GM23338 (cell line): ENCODE results near the gene NCK2. TPM values are rescaled to one million over a fixed set of nuclear protein-coding genes. Genes with fewer than 3 reads are reported as not detected.

Experiments used
- ATAC-seq: fragments of 200-7000 bp; cut with Tn5 transposase; 3 replicates; pipeline ENCODE4 v1.9.1; 2020
- DNase-seq: peaks from one replicate; pipeline ENCODE4 v3.0.0-alpha.2; 2015; ENCODE audit warnings: low spot score
- H2AFZ ChIP-seq: fragments of 200-600 bp; sonication (generic); 2 replicates; pipeline ENCODE4 v1.8.0; 2016; ENCODE audit warnings: antibody characterized with exemption, mild to moderate bottlenecking, moderate library complexity
- H3F3A ChIP-seq: fragments of 200-600 bp; sonication (generic); replicated peaks from 2 replicates; pipeline ENCODE4 v1.8.0; 2017; ENCODE audit warnings: antibody characterized with exemption, mixed run types, low read depth
- H3K27ac ChIP-seq: fragments of 200-600 bp; sonication (generic); 2 replicates; pipeline ENCODE4 v1.6.1; 2016; ENCODE audit warnings: low read depth
- H3K27me3 ChIP-seq: fragments of 200-600 bp; sonication (generic); 2 replicates; pipeline ENCODE4 v1.8.0; 2016; ENCODE audit warnings: mild to moderate bottlenecking, mixed run types, moderate library complexity; ENCODE audit not compliant: insufficient read depth
- H3K36me3 ChIP-seq: fragments of 200-600 bp; sonication (generic); 2 replicates; pipeline ENCODE4 v1.8.0; 2016; ENCODE audit warnings: mild to moderate bottlenecking; ENCODE audit not compliant: insufficient read depth
- H3K4me1 ChIP-seq: fragments of 200-600 bp; sonication (generic); 2 replicates; pipeline ENCODE4 v1.8.0; 2016; ENCODE audit warnings: mild to moderate bottlenecking, moderate library complexity; ENCODE audit not compliant: insufficient read depth
- H3K4me2 ChIP-seq: fragments of 200-600 bp; sonication (generic); 2 replicates; pipeline ENCODE4 v1.7.1; 2017; ENCODE audit warnings: mixed run types
- H3K4me3 ChIP-seq: fragments of 200-600 bp; sonication (generic); 2 replicates; pipeline ENCODE4 v1.6.1; 2016; ENCODE audit warnings: mixed run types
- H3K79me2 ChIP-seq: fragments of 200-600 bp; sonication (generic); replicated peaks from 2 replicates; pipeline ENCODE4 v1.8.0; 2017; ENCODE audit warnings: mild to moderate bottlenecking; ENCODE audit not compliant: insufficient read depth
- H3K9me2 ChIP-seq: fragments of 200-600 bp; sonication (generic); 2 replicates; pipeline ENCODE4 v1.8.0; 2017; ENCODE audit not compliant: insufficient read depth
- H4K20me1 ChIP-seq: fragments of 200-600 bp; sonication (generic); replicated peaks from 2 replicates; pipeline ENCODE4 v1.8.0; 2017; ENCODE audit warnings: mild to moderate bottlenecking; ENCODE audit not compliant: insufficient read depth
- H3K27ac Mint-ChIP-seq: 2 replicates; pipeline ENCODE4 v1.8.0; 2020; ENCODE audit warnings: inconsistent platforms, mild to moderate bottlenecking, moderate library complexity, mixed read lengths
- H3K27me3 Mint-ChIP-seq: 3 replicates; pipeline ENCODE4 v1.8.0; 2022; ENCODE audit warnings: low read depth, mild to moderate bottlenecking, moderate library complexity, mixed read lengths, inconsistent platforms; ENCODE audit not compliant: insufficient read depth, poor library complexity
- H3K36me3 Mint-ChIP-seq: 3 replicates; pipeline ENCODE4 v1.8.0; 2021; ENCODE audit warnings: low read depth, mild to moderate bottlenecking, inconsistent platforms, moderate library complexity, mixed read lengths
- H3K4me1 Mint-ChIP-seq: 3 replicates; pipeline ENCODE4 v1.8.0; 2020; ENCODE audit warnings: mild to moderate bottlenecking, inconsistent platforms, mixed read lengths
- H3K4me3 Mint-ChIP-seq: 3 replicates; pipeline ENCODE4 v1.8.0; 2021; ENCODE audit warnings: moderate library complexity, mild to moderate bottlenecking, inconsistent platforms, mixed read lengths
- H3K9me3 Mint-ChIP-seq: 3 replicates; pipeline ENCODE4 v1.8.0; 2020; ENCODE audit warnings: moderate library complexity, mild to moderate bottlenecking, inconsistent platforms, mixed read lengths
- CREB1 ChIP-seq: fragments of 250-450 bp; sonication (Bioruptor Pico); IDR thresholded peaks from 2 replicates; pipeline ENCODE4 v1.5.0; 2020; ENCODE audit warnings: low read depth, mild to moderate bottlenecking, moderate library complexity
- ETS1 ChIP-seq: IDR thresholded peaks from 2 replicates; pipeline ENCODE4 v1.6.1; 2016; ENCODE audit warnings: antibody characterized with exemption
- EZH2 ChIP-seq: fragments of 200-600 bp; sonication (generic); IDR thresholded peaks from one replicate; pipeline ENCODE4 v1.8.0; 2017; ENCODE audit warnings: antibody characterized with exemption, mild to moderate bottlenecking, low read depth; ENCODE audit not compliant: unreplicated experiment
- EZH2phosphoT487 ChIP-seq: fragments of 200-600 bp; sonication (generic); IDR thresholded peaks from one replicate; pipeline ENCODE4 v1.8.1; 2018; ENCODE audit warnings: antibody characterized with exemption; ENCODE audit not compliant: unreplicated experiment
- JUNB ChIP-seq: IDR thresholded peaks from one replicate; pipeline ENCODE4 v1.6.1; 2016; ENCODE audit warnings: antibody characterized with exemption; ENCODE audit not compliant: unreplicated experiment
- NANOG ChIP-seq: IDR thresholded peaks from 2 replicates; pipeline ENCODE4 v1.6.1; 2016; ENCODE audit warnings: antibody characterized with exemption, borderline replicate concordance
- POLR2AphosphoS5 ChIP-seq: IDR thresholded peaks from 2 replicates; pipeline ENCODE4 v1.6.1; 2016; ENCODE audit warnings: antibody characterized with exemption, low read depth
- STAT1 ChIP-seq: IDR thresholded peaks from one replicate; pipeline ENCODE4 v1.6.1; 2016; ENCODE audit warnings: antibody characterized with exemption; ENCODE audit not compliant: unreplicated experiment
- ZNF114 ChIP-seq: fragments of 250-450 bp; sonication (Bioruptor Pico); IDR thresholded peaks from 2 replicates; pipeline ENCODE4 v1.5.0; 2020; ENCODE audit warnings: mild to moderate bottlenecking, moderate library complexity
- ZNF331 ChIP-seq: fragments of 250-450 bp; sonication (Bioruptor Pico); IDR thresholded peaks from 2 replicates; pipeline ENCODE4 v1.5.0; 2020; ENCODE audit warnings: low read depth, mild to moderate bottlenecking, moderate library complexity
- polyA plus RNA-seq: library from polyadenylated mRNA; unstranded; fragments of >200 nt; fragmentation: Nextera tagmentation; extraction: Ambion mirVana; gene quantifications from 2 replicates; pipeline ENCODE4 v1.2.1, GENCODE V29; 2016
- total RNA-seq: library from RNA; depleted of rRNA; stranded (reverse); fragments of >200 nt; shearing (Covaris generic); gene quantifications from 2 replicates; pipeline ENCODE4 v1.2.3, GENCODE V29; 2014
- TF ChIP-seq, protein P1 (sequence below): IDR thresholded peaks from one replicate; pipeline ENCODE4 v1.6.1; 2018; ENCODE audit warnings: antibody characterized with exemption; ENCODE audit not compliant: unreplicated experiment
- TF ChIP-seq, protein P2 (sequence below), 2 experiments: fragments of 200-600 bp in 1 of 2; sonication (generic) in 1 of 2; conservative IDR thresholded peaks; 2 replicates each; pipeline versions ENCODE4 v1.5.1 to v1.6.1; 2016 to 2017; ENCODE audit warnings: antibody characterized with exemption in 2 of 2, low read depth in 2 of 2, mild to moderate bottlenecking in 2 of 2, moderate library complexity in 1 of 2
- TF ChIP-seq, protein P3 (sequence below): fragments of 250-450 bp; sonication (Bioruptor Pico); IDR thresholded peaks from 2 replicates; pipeline ENCODE4 v1.5.0; 2020; ENCODE audit warnings: mild to moderate bottlenecking, moderate library complexity

Gene NCK2
- total and polyA plus RNA-seq, 2 experiments from 2014 or later = 26.9 to 59.9 TPM

- Histone ChIP-seq H4K20me1 (peaks cover 50% of the 10 kb centered on the region), H3K4me3 (no peak overlapping the region), H3K36me3 (no peaks in the 10 kb centered on the region), H3K4me1 (peaks cover 49% of the 10 kb centered on the region), H3K4me2 (no peak overlapping the region), H2AFZ (no peak overlapping the region), H3F3A (peaks cover 5% of the 10 kb centered on the region; the same call in 1 of the 2 replicates), H3K27ac (no peak overlapping the region), H3K9me2 (peaks cover 7% of the 10 kb centered on the region; the same call in 1 of the 2 replicates), H3K27me3 (no peaks in the 10 kb centered on the region), H3K79me2 (peaks cover 100% of the 10 kb centered on the region)
- peaks cover 3% of the 10 kb centered on the region for H3K27me3 Mint-ChIP-seq
- H3K4me3 Mint-ChIP-seq = no peak overlapping the region
- peaks cover 55% of the 10 kb centered on the region for H3K4me1 Mint-ChIP-seq
- ATAC-seq (no peak), DNase-seq (no peak)
- no peak overlapping the region for H3K27ac Mint-ChIP-seq
- H3K36me3 Mint-ChIP-seq = peaks cover 19% of the 10 kb centered on the region
- peaks cover 3% of the 10 kb centered on the region; the same call in 1 of the 3 replicates for H3K9me3 Mint-ChIP-seq
- TF ChIP-seq ZNF114 (CRISPR knock-in tag) = no peak
- no peak for TF ChIP-seq EZH2
- TF ChIP-seq POLR2AphosphoS5 = no peak
- TF ChIP-seq, protein P1, sequence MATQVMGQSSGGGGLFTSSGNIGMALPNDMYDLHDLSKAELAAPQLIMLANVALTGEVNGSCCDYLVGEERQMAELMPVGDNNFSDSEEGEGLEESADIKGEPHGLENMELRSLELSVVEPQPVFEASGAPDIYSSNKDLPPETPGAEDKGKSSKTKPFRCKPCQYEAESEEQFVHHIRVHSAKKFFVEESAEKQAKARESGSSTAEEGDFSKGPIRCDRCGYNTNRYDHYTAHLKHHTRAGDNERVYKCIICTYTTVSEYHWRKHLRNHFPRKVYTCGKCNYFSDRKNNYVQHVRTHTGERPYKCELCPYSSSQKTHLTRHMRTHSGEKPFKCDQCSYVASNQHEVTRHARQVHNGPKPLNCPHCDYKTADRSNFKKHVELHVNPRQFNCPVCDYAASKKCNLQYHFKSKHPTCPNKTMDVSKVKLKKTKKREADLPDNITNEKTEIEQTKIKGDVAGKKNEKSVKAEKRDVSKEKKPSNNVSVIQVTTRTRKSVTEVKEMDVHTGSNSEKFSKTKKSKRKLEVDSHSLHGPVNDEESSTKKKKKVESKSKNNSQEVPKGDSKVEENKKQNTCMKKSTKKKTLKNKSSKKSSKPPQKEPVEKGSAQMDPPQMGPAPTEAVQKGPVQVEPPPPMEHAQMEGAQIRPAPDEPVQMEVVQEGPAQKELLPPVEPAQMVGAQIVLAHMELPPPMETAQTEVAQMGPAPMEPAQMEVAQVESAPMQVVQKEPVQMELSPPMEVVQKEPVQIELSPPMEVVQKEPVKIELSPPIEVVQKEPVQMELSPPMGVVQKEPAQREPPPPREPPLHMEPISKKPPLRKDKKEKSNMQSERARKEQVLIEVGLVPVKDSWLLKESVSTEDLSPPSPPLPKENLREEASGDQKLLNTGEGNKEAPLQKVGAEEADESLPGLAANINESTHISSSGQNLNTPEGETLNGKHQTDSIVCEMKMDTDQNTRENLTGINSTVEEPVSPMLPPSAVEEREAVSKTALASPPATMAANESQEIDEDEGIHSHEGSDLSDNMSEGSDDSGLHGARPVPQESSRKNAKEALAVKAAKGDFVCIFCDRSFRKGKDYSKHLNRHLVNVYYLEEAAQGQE = no peak
- no peak for TF ChIP-seq EZH2phosphoT487
- TF ChIP-seq ZNF331 (CRISPR knock-in tag) = no peak
- no peak for TF ChIP-seq CREB1
- TF ChIP-seq JUNB = no peak
- TF ChIP-seq ETS1 = no peak
- no peak for TF ChIP-seq STAT1
- no peak for TF ChIP-seq NANOG
- TF ChIP-seq, protein P2, sequence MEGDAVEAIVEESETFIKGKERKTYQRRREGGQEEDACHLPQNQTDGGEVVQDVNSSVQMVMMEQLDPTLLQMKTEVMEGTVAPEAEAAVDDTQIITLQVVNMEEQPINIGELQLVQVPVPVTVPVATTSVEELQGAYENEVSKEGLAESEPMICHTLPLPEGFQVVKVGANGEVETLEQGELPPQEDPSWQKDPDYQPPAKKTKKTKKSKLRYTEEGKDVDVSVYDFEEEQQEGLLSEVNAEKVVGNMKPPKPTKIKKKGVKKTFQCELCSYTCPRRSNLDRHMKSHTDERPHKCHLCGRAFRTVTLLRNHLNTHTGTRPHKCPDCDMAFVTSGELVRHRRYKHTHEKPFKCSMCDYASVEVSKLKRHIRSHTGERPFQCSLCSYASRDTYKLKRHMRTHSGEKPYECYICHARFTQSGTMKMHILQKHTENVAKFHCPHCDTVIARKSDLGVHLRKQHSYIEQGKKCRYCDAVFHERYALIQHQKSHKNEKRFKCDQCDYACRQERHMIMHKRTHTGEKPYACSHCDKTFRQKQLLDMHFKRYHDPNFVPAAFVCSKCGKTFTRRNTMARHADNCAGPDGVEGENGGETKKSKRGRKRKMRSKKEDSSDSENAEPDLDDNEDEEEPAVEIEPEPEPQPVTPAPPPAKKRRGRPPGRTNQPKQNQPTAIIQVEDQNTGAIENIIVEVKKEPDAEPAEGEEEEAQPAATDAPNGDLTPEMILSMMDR (conservative IDR thresholded peaks at IDR 0.05; ENCODE audit: low read depth in 2 of 2) = no peak
- TF ChIP-seq, protein P3, sequence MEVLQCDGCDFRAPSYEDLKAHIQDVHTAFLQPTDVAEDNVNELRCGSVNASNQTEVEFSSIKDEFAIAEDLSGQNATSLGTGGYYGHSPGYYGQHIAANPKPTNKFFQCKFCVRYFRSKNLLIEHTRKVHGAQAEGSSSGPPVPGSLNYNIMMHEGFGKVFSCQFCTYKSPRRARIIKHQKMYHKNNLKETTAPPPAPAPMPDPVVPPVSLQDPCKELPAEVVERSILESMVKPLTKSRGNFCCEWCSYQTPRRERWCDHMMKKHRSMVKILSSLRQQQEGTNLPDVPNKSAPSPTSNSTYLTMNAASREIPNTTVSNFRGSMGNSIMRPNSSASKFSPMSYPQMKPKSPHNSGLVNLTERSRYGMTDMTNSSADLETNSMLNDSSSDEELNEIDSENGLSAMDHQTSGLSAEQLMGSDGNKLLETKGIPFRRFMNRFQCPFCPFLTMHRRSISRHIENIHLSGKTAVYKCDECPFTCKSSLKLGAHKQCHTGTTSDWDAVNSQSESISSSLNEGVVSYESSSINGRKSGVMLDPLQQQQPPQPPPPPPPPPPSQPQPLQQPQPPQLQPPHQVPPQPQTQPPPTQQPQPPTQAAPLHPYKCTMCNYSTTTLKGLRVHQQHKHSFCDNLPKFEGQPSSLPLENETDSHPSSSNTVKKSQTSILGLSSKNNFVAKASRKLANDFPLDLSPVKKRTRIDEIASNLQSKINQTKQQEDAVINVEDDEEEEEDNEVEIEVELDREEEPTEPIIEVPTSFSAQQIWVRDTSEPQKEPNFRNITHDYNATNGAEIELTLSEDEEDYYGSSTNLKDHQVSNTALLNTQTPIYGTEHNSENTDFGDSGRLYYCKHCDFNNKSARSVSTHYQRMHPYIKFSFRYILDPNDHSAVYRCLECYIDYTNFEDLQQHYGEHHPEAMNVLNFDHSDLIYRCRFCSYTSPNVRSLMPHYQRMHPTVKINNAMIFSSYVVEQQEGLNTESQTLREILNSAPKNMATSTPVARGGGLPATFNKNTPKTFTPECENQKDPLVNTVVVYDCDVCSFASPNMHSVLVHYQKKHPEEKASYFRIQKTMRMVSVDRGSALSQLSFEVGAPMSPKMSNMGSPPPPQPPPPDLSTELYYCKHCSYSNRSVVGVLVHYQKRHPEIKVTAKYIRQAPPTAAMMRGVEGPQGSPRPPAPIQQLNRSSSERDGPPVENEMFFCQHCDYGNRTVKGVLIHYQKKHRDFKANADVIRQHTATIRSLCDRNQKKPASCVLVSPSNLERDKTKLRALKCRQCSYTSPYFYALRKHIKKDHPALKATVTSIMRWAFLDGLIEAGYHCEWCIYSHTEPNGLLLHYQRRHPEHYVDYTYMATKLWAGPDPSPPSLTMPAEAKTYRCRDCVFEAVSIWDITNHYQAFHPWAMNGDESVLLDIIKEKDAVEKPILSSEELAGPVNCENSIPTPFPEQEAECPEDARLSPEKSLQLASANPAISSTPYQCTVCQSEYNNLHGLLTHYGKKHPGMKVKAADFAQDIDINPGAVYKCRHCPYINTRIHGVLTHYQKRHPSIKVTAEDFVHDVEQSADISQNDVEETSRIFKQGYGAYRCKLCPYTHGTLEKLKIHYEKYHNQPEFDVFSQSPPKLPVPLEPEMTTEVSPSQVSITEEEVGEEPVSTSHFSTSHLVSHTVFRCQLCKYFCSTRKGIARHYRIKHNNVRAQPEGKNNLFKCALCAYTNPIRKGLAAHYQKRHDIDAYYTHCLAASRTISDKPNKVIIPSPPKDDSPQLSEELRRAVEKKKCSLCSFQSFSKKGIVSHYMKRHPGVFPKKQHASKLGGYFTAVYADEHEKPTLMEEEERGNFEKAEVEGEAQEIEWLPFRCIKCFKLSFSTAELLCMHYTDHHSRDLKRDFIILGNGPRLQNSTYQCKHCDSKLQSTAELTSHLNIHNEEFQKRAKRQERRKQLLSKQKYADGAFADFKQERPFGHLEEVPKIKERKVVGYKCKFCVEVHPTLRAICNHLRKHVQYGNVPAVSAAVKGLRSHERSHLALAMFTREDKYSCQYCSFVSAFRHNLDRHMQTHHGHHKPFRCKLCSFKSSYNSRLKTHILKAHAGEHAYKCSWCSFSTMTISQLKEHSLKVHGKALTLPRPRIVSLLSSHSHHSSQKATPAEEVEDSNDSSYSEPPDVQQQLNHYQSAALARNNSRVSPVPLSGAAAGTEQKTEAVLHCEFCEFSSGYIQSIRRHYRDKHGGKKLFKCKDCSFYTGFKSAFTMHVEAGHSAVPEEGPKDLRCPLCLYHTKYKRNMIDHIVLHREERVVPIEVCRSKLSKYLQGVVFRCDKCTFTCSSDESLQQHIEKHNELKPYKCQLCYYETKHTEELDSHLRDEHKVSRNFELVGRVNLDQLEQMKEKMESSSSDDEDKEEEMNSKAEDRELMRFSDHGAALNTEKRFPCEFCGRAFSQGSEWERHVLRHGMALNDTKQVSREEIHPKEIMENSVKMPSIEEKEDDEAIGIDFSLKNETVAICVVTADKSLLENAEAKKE (CRISPR knock-in tag) = no peak
Measured at GRCh38 chr2:105751272-105751671, 6.6 kb downstream of the NCK2 start.
